NCI-H1417 treated with DMSO at 0.1 percent for 48 hours (cell line): Measurements from ENCODE around the gene ACSF2.
"Not testable (repeated sequence)": the region's sequence is repeated elsewhere in the genome, so short reads cannot be mapped to it uniquely, and the experiment has no call there.

Source experiments
- DNase-seq: peaks from one replicate; lab custom pipeline; 2025; lab: John Stamatoyannopoulos, UW

Gene ACSF2

DNA sequence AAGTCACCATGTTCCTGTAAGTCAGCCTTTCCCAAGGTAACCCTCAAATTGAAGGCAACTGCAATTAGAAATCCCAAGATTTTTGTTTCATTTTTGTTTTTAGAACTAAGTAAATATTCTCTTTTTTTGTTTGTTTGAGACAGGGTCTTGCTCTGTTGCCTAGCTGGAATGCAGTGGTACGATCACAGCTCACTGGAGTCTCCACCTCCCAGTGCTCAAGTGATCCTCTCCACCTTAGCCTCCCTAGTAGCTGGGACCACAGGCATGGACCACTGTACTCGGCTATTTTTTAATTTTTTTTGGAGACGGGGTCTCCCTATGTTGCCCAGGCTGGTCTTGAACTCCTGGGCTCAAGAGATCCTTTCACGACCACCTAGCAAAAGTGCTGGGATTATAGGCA lies 18.1 kb upstream of the ACSF2 start:
- no peak for DNase-seq

DNA sequence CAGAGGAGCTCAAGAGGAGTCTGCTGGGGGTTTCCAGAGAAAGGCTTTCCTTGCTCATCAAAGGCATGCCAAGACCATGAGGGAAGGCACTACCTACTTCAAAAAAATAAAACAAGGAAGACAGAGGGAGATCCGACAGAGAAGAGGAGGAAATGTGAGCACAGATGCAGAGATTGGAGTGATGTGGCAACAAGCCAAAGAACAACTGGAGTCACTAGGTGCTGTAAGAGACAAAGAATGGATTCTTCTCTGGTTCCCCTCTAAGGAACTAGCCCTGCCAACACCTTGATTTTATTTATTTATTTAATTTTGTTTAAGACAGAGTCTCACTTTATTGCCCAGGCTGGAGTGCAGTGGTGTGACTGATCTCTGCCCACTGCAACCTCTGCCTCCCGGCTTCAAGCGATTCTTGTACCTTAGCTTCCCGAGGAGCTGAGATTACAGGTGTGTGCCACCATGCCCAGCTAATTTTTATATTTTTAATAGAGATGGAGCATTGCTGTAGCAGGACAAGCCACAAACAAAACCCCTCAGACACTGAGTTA lies 13.8 kb upstream of the ACSF2 start:
- no peak for DNase-seq

DNA sequence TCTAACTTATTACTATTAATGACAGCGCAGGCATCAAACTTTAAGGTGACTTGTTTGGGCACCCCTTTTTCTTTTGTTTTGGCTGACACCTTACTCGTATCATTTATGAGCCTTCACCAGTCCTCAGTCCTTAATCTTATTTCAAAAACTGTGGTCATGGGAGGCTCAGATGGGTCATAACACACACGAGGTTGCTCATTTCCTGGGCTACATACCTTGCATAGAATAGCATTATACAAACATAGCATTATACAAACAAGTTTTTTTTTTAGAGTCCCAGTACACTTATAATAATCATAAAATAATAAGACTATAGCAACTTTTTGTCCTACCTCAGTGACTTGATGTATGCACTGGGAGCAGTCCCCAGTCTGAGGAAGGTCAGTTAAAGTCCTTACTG lies 11.2 kb upstream of the ACSF2 start:
- DNase-seq: no peak

DNA sequence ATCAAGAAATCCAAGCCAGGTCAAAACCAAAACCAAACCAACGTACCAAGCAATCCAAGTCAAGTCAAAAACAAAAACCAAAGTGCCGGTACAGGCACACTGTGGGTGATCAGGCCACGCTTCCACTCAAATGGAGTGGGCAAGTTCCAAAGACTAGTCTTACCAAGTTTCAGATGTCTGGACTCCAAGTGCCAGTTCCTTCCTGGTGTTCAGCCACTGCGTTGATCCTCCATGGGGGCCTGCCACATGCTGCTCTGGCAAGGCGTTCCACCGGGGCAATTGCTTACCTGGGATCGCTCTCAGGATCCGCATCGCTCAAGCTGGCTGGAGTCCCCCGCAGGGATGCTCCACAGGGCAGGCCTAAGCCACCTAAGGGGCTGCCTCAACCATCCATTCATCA lies 6.4 kb upstream of the ACSF2 start:
- DNase-seq: not testable (repeated sequence)

DNA sequence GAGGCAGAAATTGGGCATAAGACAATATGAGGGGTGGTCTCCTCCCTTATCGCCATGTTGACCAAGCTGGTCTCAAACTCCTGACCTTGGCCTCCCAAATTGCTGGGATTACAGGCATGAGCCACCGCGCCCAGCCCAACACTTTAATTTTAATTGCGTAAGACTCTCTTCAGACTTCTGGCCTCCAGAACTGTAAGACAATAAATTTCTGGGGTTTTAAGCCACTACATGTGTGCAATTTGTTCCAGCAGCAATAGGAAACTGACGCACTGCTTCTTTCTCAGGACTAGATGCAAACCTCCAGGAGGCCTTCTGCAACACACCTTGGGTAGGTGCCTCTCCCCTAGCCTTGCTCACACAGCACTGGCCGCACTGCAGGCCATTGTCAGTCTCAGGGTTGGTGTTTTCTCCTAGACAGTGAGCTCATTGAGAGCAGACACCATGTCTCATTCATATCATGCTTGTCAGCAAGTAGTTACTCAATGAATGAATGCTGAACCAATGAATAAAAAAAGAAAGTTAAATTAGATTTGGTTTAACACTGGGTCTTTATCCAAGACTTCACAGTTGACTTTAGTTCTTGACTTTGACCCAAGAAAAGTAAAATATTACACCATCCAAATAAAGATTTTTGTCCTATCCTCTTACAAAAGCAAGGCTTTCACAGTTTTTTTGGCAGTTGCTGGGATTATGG lies 5.5 kb upstream of the ACSF2 start:
- no peak for DNase-seq

DNA sequence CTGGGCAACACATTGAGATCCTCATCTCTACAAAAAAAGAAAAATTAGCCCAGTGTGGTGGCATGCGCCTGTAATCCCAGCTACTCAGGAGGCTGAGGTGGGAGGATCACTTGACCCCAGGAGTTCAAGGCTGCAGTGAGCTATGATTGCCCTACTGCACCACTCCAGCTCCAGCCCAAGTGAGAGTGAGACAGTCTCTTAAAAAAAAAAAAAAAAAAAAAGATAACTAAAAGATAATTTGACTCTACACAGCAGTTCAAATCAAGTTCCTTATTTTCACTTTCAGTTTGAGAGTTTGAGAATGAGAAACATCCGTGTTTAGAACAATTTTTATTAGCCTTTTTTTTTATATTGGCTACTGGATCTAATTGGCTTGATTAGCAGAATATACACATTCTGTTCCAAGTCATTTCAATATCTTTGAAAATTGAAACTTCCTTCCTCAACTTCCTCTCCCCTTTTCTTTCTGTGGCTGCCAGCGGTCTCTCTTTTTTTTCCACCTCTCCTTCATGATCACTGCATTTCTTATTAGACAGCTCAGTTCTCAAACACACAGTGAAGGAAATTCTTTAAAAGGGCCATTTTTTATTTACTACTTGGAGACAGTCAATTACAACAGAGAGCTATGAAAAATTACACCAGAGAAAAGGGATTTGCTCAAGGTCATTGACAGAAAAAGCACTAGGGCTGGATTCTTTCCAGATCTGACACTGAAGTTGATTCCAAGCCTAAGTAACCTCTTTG lies 4.5 kb upstream of the ACSF2 start:
- no peak for DNase-seq

DNA sequence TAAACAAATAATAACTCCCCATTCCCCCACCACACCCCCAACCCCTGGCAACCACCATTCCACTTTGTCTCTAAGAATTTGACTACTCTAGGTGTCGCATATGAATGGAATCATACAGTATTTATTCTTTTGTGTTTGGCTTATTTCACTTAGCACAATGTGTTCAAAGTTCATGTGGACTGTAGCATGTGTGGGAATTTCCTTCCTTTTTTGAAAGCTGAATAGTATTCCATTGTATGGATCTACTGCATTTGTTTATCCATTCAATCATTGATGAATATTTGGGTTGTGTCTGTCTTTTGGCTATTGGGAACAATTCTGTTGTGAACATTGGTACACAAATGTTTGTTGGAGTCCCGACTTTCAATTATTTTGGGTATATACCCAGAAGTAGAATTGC lies 3.3 kb upstream of the ACSF2 start:
- no peak for DNase-seq

DNA sequence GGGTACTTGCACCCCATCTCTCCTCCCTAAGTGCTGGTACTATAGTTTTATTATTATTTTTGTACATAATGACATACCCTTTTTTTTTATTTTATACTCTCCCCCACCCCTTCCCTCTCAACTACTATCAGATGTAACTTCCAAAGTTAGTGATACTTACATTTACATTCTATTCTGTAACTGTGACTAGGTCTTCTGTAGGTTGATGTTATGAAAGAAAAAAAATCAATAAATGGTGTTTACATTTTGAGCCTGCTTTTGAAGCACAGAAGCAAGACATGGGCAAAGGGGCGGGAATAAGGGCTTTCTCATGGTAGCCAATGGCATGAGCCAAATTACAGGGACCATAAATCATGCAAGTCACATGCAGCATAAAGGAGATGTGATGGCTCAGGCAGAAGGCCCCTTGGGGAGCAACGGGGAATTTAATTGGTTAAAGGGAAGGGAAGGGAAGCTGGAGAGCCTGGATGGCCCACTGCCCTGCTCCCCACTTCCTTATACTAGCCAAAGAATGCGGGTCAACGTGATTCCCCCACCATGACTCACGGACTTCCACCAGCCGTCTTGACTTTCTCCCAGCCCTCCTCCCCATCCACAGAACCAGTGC lies 2.4 kb upstream of the ACSF2 start:
- DNase-seq: no peak

DNA sequence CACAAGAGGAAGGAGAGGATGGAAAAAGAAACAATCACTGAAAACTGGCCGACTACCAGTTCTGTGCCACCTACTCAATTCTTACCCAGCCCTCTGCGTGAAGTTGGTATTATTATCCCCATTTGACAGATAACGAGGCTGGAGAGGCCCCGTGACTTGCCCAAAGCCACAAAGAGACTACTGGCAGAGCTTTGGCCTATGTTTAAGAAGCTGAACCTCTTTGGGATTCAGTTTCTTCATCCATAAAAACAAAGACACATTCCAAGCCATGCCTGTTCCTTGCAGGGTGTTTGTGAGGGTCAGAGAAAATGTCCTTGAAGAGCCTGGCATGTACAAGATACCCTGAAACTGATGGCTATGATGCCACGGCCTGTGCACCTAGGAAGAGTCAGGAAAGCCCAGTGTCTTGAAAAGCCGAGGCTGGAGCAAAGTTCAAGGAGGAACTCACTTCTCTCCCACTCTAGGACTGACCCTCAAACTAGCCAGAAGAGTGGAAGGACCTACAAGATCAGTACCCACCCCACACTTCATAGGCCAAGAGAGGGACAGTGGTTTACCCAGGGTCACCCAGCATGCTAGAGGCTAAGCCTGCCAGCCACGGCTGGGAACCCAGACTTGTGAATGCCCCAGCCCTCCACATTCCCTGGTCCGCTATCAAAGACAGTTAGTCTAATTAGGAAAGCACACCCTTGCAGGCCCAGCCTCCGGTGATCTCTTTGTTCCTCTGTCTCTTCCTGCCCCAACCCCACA lies 1.6 kb upstream of the ACSF2 start:
- DNase-seq: no peak

DNA sequence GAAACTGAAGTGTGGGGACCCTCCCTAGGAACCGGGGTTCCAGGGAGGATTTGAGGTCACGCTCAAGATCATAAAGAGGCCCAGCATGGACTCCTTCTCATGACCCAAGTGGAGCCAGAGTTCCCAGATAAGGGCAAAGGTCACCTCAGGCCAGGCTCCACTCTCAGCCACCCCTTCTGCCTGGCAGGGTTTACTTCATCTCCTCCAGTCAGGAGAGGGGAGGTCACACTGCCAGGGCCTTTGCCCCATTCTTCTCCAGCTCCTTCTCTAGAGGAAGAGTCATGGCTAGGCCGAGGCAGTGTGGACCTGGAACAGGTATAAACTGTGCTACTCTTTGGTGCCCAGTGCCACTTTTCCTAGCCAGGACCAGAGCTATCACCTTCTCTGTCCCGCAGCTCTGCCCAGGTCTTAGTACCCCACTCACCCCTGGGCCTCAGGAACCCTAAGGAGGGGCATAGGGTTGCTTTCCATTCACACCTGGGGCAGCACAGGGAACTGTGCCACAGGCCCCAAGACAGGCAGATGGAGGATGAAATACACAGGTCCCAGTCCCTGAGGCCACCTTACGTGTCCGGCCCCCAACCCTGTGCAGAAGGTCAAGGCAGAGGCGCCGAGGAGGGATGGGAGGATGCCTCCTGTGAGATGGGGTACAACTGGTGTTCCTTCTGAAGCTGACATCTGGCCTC lies 879 bp upstream of the ACSF2 start:
- no peak for DNase-seq

DNA sequence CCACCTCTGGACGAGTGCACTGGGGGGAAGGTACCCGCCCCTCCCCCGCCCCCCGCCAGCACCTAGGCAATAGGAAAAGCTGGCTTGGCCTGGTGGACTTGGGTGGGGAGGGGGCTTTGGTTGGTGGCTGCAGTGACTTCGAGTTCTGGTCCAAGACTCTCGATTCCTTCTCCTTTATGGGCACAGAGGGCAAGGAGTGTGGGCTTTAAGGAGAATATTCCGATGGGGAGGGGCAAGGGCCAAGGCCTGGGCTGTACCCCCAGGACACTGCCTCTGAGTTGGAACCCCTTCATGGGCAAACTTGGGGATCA lies 409 bp downstream of the ACSF2 start:
- DNase-seq: no peak

DNA sequence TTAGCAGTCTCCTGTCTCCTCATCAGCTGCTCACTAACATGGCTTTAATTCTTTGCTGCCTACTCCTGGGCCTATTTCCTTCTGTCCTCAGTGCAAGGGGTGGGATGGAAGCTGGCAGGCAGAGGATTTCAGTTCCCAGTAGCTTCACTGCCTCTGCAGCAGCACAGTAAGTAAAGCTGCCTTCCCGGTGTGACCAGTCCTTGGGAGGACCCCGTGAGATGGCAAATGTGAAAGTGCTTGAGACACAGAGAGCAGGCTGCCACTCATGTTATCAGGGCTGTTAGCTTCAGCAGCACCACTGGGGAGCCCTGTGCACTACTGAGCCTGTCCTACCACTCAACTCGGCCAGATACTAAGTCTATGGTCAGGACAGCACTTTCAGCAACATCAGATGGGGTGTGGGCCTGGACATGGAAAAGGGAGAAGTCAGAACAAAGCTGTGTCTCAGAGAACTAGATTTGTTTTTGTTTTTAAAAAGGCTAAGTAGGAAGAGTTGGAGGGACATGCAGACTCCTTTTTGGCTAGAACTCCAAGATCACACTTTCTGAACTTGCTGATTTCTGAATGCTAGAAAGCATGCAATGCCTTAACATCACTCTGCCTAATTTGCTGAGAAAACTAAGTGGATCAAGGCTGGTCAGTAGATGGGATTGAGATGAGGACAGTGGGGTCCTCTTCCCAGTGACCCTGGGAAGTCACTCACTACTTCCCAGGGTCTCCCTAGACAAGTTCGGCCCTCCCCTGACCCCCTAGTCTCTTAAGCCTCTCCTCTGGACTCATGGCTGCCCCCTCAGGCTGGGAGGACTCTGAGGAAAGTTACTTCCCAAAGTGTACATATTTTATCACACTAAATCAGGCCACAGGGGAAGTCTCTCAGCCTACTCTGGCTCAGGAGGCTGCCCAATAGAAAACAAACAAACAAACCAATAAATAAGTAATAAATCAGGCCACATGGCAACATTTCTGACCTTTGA lies 1.1 kb downstream of the ACSF2 start:
- no peak for DNase-seq

DNA sequence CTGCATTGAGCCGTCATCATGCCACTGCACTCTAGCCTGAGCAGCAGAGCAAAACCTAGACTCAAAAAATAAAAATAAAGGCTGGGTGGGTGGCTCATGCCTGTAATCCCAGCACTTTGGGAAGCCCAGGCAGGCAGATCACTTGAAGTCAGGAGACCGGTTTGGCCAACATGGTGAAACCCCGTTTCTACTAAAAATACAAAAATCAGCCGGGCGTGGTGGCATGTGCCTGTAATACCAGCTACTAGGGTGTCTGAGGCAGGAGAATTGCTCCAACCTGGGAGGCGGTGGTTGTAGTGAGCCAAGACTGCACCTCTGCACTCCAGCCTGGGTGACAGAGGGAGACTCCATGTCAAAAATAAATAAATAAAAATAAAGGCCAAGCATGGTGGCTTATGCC lies 2.1 kb downstream of the ACSF2 start:
- DNase-seq: not testable (repeated sequence)

DNA sequence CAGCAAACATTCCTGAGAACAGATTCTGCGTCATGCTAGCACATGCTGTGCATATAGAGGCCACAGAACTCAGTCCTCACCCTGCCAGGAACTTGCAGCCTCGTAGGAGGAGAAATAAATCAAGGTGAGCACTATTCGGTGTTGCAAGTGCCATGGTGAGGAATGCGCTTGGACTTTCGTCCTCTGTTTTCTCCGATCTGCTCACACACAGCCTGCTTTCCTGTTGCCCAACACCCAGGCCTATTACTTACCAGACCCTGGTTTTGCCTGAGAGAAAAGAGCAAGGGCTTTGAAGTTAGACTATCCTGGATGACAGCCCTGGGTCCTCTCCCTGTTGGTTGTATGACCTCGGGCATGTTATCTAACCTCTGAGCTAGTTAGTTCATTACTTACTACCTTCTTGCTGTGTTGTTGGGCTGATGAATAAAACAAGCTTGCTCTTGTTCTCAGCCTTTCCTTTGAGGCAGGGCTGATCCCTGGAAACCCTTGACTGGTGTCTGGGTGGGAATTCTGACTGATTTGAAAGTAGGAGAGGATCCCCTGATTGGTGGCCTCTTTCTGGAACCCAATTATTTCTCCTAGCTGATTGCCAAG lies 2.9 kb downstream of the ACSF2 start:
- DNase-seq: no peak

DNA sequence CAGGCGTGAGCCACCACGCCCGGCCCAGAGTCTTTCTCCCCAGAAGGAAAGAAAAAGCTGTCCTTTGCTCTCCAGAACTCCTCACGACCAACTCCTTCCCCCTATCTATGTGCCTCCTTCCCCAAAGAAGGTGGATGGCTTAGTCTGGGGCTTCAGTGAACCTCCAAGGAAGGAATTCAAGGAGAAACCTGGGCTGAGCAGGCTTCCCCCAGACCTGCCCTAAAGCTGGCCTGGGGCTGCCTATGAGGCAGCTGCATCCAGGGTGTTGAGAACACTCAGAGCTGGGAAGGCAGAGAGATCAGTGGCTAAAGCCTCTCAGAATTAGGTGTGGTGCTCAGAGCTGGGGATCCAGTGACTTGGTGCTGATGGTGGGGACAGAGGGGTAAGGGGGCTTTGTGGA lies 3.8 kb downstream of the ACSF2 start:
- no peak for DNase-seq

DNA sequence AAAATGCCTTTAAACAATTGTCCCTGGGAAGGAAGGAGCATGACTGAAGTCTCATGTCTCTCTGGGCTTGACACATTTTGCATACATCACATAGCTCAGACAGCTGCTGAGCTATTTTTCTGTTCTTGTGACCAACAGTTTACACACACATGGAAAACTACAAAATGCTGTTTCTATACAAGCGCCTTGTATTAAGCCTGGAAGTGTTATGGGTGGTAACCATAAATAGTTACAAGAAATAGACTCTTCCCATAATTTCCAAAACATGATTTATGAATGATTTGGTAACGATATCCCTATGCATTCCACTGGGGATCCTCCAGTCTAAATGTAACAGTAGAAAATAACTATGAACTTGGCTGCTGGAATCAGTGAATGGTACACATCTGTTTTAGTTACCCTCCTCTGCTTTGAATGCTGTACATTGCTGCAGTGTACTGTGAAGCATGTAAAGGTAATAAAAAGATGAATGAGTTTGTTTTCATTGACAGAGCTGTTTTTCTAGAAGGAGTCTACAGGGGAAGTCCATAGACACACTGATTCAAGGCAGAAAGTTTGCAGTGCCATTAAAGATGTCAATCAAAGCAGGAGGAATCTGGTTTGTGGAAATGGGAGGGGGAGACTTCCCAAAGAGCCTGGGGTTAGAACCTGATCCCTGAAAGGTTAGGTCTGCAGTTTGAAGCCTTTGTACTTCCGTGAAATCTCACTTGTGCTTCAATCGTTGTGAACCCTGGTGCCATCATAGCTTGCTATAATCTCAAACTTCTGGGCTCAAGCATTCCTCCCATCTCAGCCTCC lies 5.0 kb downstream of the ACSF2 start:
- DNase-seq: no peak

DNA sequence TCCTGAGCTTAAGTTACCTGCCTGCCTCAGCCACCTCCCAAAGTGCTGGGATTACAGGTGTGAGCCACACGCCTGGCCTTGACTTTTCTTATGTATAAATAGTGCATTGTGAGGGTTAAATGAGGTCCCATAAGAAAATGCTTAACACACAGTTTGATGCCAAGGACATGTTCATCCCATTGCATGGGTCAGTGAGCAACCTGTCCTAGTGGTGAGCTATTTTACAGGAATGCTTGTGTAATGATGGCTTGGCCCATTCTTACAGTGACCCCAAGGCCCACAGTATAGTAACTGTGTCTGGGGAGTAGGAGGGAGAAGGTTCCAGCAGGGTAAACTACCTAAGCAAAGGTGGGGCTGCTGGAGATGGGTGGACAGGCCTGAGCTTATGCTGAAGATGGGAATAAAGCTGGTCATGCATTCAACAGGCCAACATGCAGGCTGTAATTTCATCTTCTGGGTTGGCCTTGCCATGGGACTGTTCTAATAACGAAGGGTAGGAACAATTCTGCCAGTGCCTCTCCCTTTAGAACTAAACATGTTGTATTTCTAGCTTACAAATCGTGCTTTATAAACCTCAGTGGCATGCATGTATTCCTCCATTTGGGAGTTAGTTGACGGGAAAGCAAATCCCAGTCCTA lies 6.2 kb downstream of the ACSF2 start:
- no peak for DNase-seq

DNA sequence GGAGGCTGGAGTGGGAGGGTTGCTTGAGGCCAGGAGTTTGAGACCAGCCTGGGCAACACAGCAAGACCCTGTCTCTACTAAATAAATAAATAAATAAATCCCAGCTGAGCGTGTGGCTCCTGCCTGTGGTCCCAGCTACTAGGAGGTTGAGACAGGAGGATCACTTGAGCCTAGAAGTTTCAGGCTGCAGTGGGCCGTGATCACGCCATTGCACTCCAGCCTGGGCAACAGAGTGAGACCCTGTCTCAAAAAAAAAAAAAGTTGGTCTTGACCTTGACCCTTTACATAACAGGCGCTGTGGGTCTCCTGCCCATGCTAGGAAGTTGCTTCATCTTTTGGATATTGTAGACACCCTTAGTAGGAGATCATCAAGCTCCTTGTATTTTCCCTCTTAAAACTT lies 11.4 kb downstream of the ACSF2 start:
- DNase-seq: no peak

DNA sequence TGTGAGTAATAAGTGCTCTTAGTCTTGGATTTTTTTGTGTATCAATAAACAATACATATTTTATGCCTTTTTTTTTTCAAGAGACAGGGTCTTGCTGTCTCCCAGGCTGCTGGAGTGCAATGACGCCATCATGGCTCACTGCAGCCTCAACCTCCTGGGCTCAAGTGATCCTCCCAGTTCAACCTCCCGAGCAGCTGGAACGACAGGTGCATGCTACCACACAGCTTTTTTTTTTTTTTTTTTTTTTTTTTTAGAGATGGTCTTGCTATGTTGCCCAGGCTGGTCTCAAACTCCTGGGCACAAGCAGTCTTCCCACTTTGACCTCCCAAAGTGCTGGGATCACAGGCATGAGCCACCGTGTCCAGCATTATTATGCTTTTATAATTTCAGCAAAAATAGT lies 13.0 kb downstream of the ACSF2 start:
- no peak for DNase-seq
